Endothelial cell of umbilical vein (primary cell): ENCODE results near the gene KCNIP1. TPM values are rescaled to one million over a fixed set of nuclear protein-coding genes. Genes with fewer than 3 reads are reported as not detected.

Experiments
- BruUV-seq: library from RNA; stranded (reverse); fragments of 400-500 nt; replicated peaks from 2 replicates; lab custom pipeline; 2021; lab: Mats Ljungman, UMichigan
- CTCF ChIA-PET: fragments of 300-600, 350-600 bp; sonication (Branson Sonifier 250); formaldehyde crosslinking; loops from one replicate; lab custom pipeline; 2021; ENCODE audit warnings: antibody characterized with exemption, inconsistent platforms; lab: Charles Lee
- POLR2A ChIA-PET: fragments of 300-600, 350-600 bp; sonication (Branson Sonifier 250); formaldehyde crosslinking; loops from one replicate; lab custom pipeline; 2021; ENCODE audit warnings: antibody characterized with exemption, inconsistent platforms; lab: Charles Lee
- DNase-seq: peaks from one replicate; pipeline ENCODE4 v3.0.0-alpha.2; 2011; ENCODE audit warnings: low read depth, low spot score
- FAIRE-seq: peaks from 2 replicates; lab custom pipeline; 2011; peaks lifted over from hg19 to GRCh38; lab: Jason Lieb, UNC
- H2AFZ ChIP-seq: 2 replicates; pipeline ENCODE4 v1.6.0; 2012; ENCODE audit warnings: low read depth, low read length, control low read depth, inconsistent platforms
- H3K27ac ChIP-seq: 2 replicates; pipeline ENCODE4 v1.5.1; 2011; ENCODE audit warnings: low read depth, mild to moderate bottlenecking, control low read depth, low read length, moderate library complexity; ENCODE audit not compliant: insufficient read depth
- H3K27me3 ChIP-seq, 2 experiments: 2 replicates each; pipeline versions ENCODE4 v1.6.0 to v1.6.1; 2011; ENCODE audit warnings: low read length in 2 of 2, mixed read lengths in 1 of 2; ENCODE audit not compliant: control insufficient read depth in 2 of 2, insufficient read depth in 2 of 2
- H3K36me3 ChIP-seq, 2 experiments: 2 replicates in 1 of 2; 3 replicates in 1 of 2; pipeline ENCODE4 v1.5.1; 2011; ENCODE audit warnings: low read length in 2 of 2, mild to moderate bottlenecking in 1 of 2, moderate library complexity in 1 of 2; ENCODE audit not compliant: control insufficient read depth in 2 of 2, insufficient read depth in 2 of 2; ENCODE audit errors: extremely low read depth in 1 of 2
- H3K4me1 ChIP-seq: 3 replicates; pipeline ENCODE4 v1.5.1; 2011; ENCODE audit warnings: mild to moderate bottlenecking, low read length; ENCODE audit not compliant: control insufficient read depth, insufficient read depth; ENCODE audit errors: extremely low read depth
- H3K4me2 ChIP-seq: 2 replicates; pipeline ENCODE4 v1.6.1; 2011; ENCODE audit warnings: low read length, control low read depth, mixed read lengths; ENCODE audit not compliant: insufficient read depth
- H3K4me3 ChIP-seq, 3 experiments: fragments of 200-600 bp in 1 of 3; sonication (generic), shearing (Covaris generic) in 1 of 3; replicated peaks in 1 of 3; 2 replicates each; pipeline ENCODE4 v1.5.1; 2011 to 2016; ENCODE audit warnings: control low read depth in 3 of 3, low read length in 3 of 3, mild to moderate bottlenecking in 2 of 3, inconsistent platforms in 1 of 3, low read depth in 1 of 3, moderate library complexity in 1 of 3; ENCODE audit not compliant: insufficient read depth in 1 of 3
- H3K79me2 ChIP-seq: 2 replicates; pipeline ENCODE4 v1.6.0; 2012; ENCODE audit warnings: low read length, inconsistent platforms; ENCODE audit not compliant: control insufficient read depth, insufficient read depth
- H3K9ac ChIP-seq: replicated peaks from 2 replicates; pipeline ENCODE3; 2011; ENCODE audit warnings: low read length, control low read depth; ENCODE audit not compliant: insufficient read depth; ENCODE audit errors: extremely low read depth
- H3K9me1 ChIP-seq: replicated peaks from 3 replicates; pipeline ENCODE4 v1.6.0; 2011; ENCODE audit warnings: mild to moderate bottlenecking, low read length; ENCODE audit not compliant: control insufficient read depth, insufficient read depth; ENCODE audit errors: extremely low read depth
- H3K9me3 ChIP-seq: replicated peaks from 2 replicates; pipeline ENCODE4 v1.5.1; 2012; ENCODE audit warnings: low read length, inconsistent platforms; ENCODE audit not compliant: control insufficient read depth, insufficient read depth
- H4K20me1 ChIP-seq: replicated peaks from 2 replicates; pipeline ENCODE3; 2011; ENCODE audit warnings: mild to moderate bottlenecking, low read length; ENCODE audit not compliant: control insufficient read depth, insufficient read depth; ENCODE audit errors: extremely low read depth
- FOS ChIP-seq: IDR thresholded peaks from 2 replicates; pipeline ENCODE4 v1.6.1; 2011; ENCODE audit warnings: mild to moderate bottlenecking, low read length, moderate library complexity, borderline replicate concordance; ENCODE audit not compliant: insufficient read depth
- GATA2 ChIP-seq: IDR thresholded peaks from 2 replicates; pipeline ENCODE4 v1.7.0; 2011; ENCODE audit warnings: low read depth, mild to moderate bottlenecking, moderate library complexity, mixed read lengths, low read length; ENCODE audit not compliant: insufficient read length, insufficient read depth
- JUN ChIP-seq: IDR thresholded peaks from 2 replicates; pipeline ENCODE4 v1.6.1; 2011; ENCODE audit warnings: borderline replicate concordance, low read depth; ENCODE audit not compliant: insufficient read length, insufficient read depth
- MYC ChIP-seq: IDR thresholded peaks from one replicate; pipeline ENCODE4 v1.6.1; 2011; ENCODE audit warnings: mild to moderate bottlenecking, low read depth, low read length
- POLR2A ChIP-seq: IDR thresholded peaks from 2 replicates; pipeline ENCODE4 v1.6.1; 2012; ENCODE audit warnings: low read depth, mild to moderate bottlenecking, control low read depth, low read length
- dilution Hi-C: fragments of 300-500 bp; cut with MboI; formaldehyde crosslinking; loops from one replicate; pipeline ENCODE4 v1.15.0; 2019; ENCODE audit warnings: low sequenced_read_pairs; ENCODE audit not compliant: extremely low pct_ligation_motif_present
- intact Hi-C: fragments of 100-400 bp; cut with micrococcal nuclease; formaldehyde crosslinking; loops from one replicate; pipeline ENCODE4 v1.10.0; 2022
- polyA plus RNA-seq, 4 experiments: library from polyadenylated mRNA; depleted of rRNA in 3 of 4; stranded (reverse) in 3 of 4; unstranded in 1 of 4; fragments of >200 nt; gene quantifications; 2 replicates each; pipeline versions ENCODE4 v1.2.1 to v1.2.3, GENCODE V29; 2011 to 2012; ENCODE audit warnings: missing spikeins in 1 of 4
- total RNA-seq: library from RNA; stranded (reverse); gene quantifications from 2 replicates; pipeline ENCODE4 v1.2.3, GENCODE V29; 2021
- TF ChIP-seq, protein P1 (sequence below), 2 donors: IDR thresholded peaks; 1 replicate in 1 of 2; 2 replicates in 1 of 2; pipeline ENCODE4 v1.5.1; 2011; ENCODE audit warnings: low read length in 2 of 2, mild to moderate bottlenecking in 2 of 2, moderate library complexity in 2 of 2, control low read depth in 1 of 2, inconsistent platforms in 1 of 2, low read depth in 1 of 2; ENCODE audit not compliant: insufficient read depth in 1 of 2; ENCODE audit errors: extremely low read depth in 1 of 2
- TF ChIP-seq, protein P2 (sequence below): IDR thresholded peaks from 2 replicates; pipeline ENCODE4 v1.6.1; 2011; ENCODE audit not compliant: insufficient read depth, insufficient read length

The KCNIP1 gene
- total and polyA plus RNA-seq, 2 donors (not counting 3 experiments of a cell fraction or from before 2014, with no cell fraction given): 0.15 TPM; not detected in 1

DNA sequence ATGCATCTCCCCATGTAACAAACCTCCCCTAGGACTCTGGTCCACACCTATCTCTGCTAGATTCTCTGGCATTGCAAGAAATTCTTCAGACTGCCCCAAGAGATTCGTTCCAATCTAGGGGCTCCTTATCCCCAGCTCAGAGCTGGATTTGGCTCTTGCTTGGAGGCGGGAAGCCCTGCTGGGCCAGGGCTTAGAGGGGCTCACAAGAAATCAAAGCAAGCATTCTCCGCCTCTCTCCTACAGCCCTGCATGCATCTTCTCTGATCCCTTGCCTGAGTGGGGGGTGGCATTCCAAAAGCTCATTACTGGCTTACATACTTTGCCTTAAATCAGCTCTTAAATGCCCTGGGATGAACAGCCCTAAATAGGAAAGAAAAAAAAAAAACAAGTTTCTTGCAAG lies 75.8 kb downstream of the KCNIP1 start:
- BruUV-seq: no TSS peak
- Histone ChIP-seq H3K27ac (no peak overlapping the region), H3K36me3 (no peaks in the 10 kb centered on the region), H3K9me1 (no peaks in the 10 kb centered on the region), H3K27me3 (no peaks in the 10 kb centered on the region), H3K4me2 (no peak overlapping the region), H3K9me3 (no peaks in the 10 kb centered on the region), H3K4me3 (no peak overlapping the region), H3K79me2 (no peaks in the 10 kb centered on the region), H3K9ac (no peak overlapping the region), H2AFZ (no peak overlapping the region), H4K20me1 (no peaks in the 10 kb centered on the region), H3K4me1 (no peaks in the 10 kb centered on the region)
- FAIRE-seq (no peak), DNase-seq (no peak)
- POLR2A ChIA-PET: no interaction called here
- intact Hi-C loops (no loop called here), dilution Hi-C loops (no loop called here)
- TF ChIP-seq, protein P1, sequence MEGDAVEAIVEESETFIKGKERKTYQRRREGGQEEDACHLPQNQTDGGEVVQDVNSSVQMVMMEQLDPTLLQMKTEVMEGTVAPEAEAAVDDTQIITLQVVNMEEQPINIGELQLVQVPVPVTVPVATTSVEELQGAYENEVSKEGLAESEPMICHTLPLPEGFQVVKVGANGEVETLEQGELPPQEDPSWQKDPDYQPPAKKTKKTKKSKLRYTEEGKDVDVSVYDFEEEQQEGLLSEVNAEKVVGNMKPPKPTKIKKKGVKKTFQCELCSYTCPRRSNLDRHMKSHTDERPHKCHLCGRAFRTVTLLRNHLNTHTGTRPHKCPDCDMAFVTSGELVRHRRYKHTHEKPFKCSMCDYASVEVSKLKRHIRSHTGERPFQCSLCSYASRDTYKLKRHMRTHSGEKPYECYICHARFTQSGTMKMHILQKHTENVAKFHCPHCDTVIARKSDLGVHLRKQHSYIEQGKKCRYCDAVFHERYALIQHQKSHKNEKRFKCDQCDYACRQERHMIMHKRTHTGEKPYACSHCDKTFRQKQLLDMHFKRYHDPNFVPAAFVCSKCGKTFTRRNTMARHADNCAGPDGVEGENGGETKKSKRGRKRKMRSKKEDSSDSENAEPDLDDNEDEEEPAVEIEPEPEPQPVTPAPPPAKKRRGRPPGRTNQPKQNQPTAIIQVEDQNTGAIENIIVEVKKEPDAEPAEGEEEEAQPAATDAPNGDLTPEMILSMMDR (IDR thresholded peaks at IDR 0.05; ENCODE audit: extremely low read depth in 1 of 2, insufficient read depth in 1 of 2, low read depth in 1 of 2, low read length in 2 of 2): no peak
- no peak for TF ChIP-seq GATA2
- TF ChIP-seq MYC: no peak
- TF ChIP-seq, protein P2, sequence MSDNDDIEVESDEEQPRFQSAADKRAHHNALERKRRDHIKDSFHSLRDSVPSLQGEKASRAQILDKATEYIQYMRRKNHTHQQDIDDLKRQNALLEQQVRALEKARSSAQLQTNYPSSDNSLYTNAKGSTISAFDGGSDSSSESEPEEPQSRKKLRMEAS: no peak
- no peak for TF ChIP-seq FOS
- TF ChIP-seq POLR2A: no peak
- CTCF ChIA-PET: no interaction called here

DNA sequence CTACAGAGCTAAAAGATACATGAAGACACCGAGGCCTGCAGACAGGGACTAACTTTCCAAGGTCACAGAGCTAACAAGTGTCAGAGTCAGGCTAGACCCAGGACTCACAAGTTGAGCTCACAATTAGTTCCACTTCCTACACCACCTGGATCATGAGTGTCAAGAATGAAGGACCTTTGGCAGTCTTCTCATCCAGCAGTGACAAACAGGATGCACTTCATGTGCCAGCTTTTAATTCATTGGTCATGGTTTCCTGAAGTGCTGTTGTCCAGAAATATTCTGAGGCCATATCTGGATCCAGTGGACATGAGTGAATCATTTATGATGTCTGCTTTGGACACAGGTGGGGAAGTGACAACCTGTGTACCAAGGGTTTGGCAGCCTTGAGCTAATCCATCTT lies 77.4 kb downstream of the KCNIP1 start:
- H3K4me1 ChIP-seq: no peaks in the 10 kb centered on the region
- DNase-seq (no peak), FAIRE-seq (no peak)
- H2AFZ ChIP-seq: no peak overlapping the region
- H3K27ac ChIP-seq: no peak overlapping the region
- H3K36me3 ChIP-seq: no peaks in the 10 kb centered on the region
- POLR2A ChIA-PET: no interaction called here
- no peaks in the 10 kb centered on the region for H3K9me3 ChIP-seq
- dilution Hi-C loops (no loop called here), intact Hi-C loops (no loop called here)
- no peaks in the 10 kb centered on the region for H3K79me2 ChIP-seq
- H3K9ac ChIP-seq: no peak overlapping the region
- TF ChIP-seq, protein P1 (IDR thresholded peaks at IDR 0.05; ENCODE audit: extremely low read depth in 1 of 2, insufficient read depth in 1 of 2, low read depth in 1 of 2, low read length in 2 of 2): no peak
- TF ChIP-seq JUN: no peak
- H3K4me2 ChIP-seq: no peak overlapping the region
- no peak overlapping the region for H3K4me3 ChIP-seq
- no TSS peak for BruUV-seq
- no peaks in the 10 kb centered on the region for H4K20me1 ChIP-seq
- H3K27me3 ChIP-seq: no peaks in the 10 kb centered on the region
- CTCF ChIA-PET: interaction anchor here (1.4 kb wide), 1 partner anchor 12 kb away, joined by 3 read pairs; no protein-coding TSS in a partner anchor
- no peaks in the 10 kb centered on the region for H3K9me1 ChIP-seq
